Hematopoietic multipotent progenitor cell treated with erythropoietin and hydrocortisone succinate and interleukin-3 and kit ligand, for 17 days (in vitro differentiated cells): ENCODE data around the gene SUMO3.
"Not testable (repeated sequence)": the region's sequence is repeated elsewhere in the genome, so short reads cannot be mapped to it uniquely, and the experiment has no call there.

Experiments used
- DNase-seq: peaks from one replicate; pipeline ENCODE4 v3.0.0-alpha.2; 2015; ENCODE audit warnings: low spot score

SUMO3 gene

GRCh38 chr21:44846485-44847260 is 28.8 kb upstream of the SUMO3 start:
- no peak for DNase-seq

GRCh38 chr21:44846224-44846484 is 28.3 kb upstream of the SUMO3 start:
- DNase-seq, result no peak

DNA sequence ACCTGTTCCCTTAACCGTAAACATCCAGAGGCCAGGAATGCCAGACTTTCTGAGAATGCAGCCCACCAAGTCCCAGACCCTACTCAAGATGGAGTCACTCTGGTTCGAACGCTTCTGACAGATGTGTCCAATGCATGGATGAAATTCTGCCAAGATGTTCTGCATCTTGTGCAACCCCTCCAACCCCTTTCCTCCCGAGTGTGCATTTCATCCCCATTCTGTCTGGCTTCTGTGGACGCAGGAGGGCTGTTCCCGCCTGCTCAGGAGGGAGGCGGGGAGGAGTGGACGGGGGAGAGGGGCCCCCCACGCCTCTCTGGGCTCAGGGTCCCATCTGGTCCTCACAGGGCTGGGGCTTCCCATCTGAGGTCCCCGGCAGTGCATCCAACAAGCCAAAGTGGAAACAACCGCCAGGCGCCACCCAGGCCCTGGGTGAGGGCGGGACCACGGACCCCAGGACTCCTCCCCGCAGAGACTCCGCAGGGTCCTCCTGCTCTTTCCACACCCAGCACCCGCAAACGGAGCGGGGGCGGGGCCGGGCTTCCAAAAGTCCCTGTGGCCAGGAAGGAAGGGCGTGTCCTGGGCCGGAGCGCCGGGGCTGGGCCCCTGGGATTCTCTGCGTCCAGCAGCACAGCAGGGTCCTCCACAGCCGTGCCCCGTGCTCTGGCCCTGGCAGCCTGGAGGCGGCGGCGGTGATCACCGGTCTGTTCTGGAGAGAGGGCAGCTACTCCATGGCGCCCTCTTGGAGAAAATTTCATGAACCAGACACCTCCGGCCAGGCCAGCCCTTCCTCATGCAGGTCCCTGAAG is 27.8 kb upstream of the SUMO3 start:
- peak; percentile 72 for DNase-seq

DNA sequence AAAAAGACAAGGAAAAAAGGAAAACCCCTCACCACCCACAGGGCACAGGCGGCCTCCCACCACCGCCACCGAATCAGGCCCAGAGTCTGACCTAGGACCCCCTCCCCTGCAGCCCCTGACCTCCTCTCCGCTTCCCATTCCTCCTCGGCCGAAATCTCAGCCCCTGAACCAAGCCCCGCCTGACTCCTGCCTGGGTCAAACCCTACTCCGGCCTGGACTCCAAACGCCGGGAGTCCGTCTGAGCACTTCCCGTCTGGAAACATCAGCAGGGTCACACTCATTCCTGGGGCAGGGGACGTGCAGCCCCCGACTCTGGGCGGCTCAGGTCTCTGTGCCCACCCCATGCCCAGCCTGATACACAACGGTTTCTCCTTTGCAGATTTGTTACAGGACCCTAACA is 26.4 kb upstream of the SUMO3 start:
- no peak for DNase-seq

- no peak for DNase-seq
Observed at GRCh38 chr21:44842721-44843445, 25.0 kb upstream of the SUMO3 start.

DNA sequence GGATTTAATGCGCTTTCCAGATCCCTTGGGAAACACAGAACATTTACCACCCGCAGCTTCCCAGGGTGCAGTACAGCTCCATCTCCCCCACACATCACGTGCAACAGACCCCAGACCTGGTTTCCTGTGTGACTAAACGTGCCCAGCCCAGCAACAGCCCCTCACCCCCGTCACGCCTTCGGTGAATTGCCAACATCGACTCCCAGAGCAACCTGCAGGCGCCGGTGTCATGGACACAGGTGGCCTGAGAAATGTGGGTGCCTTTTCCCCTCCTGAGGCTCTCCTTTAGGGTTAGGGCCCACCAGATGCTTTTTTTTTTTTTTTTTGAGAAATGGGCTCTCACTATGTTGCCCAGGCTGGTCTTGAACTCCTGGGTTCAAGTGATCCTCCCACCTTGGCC is 24.2 kb upstream of the SUMO3 start:
- DNase-seq, result no peak

DNA sequence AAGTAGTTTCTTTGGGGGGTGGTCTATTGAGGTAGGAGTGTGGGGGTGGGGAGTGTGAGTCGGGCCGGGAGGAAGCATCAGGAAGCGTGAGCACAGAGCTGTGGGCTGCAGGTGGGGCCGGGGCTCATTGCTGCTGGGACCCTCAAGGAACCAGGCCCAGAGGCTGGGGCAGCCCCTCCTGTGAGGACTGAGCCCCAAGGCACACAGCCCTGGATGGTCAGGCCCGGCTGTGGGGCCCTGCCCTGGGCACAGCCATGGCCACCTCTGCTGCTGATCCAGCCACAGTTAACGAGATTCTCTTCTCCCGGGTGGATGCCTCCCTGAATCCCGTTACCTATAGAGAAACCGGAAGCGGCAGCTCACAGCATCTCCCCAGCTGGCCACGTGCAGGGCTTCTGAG is 22.9 kb upstream of the SUMO3 start:
- DNase-seq, result no peak

- DNase-seq, result no peak
Observed at GRCh38 chr21:44838951-44839350, 21.1 kb upstream of the SUMO3 start.

DNA sequence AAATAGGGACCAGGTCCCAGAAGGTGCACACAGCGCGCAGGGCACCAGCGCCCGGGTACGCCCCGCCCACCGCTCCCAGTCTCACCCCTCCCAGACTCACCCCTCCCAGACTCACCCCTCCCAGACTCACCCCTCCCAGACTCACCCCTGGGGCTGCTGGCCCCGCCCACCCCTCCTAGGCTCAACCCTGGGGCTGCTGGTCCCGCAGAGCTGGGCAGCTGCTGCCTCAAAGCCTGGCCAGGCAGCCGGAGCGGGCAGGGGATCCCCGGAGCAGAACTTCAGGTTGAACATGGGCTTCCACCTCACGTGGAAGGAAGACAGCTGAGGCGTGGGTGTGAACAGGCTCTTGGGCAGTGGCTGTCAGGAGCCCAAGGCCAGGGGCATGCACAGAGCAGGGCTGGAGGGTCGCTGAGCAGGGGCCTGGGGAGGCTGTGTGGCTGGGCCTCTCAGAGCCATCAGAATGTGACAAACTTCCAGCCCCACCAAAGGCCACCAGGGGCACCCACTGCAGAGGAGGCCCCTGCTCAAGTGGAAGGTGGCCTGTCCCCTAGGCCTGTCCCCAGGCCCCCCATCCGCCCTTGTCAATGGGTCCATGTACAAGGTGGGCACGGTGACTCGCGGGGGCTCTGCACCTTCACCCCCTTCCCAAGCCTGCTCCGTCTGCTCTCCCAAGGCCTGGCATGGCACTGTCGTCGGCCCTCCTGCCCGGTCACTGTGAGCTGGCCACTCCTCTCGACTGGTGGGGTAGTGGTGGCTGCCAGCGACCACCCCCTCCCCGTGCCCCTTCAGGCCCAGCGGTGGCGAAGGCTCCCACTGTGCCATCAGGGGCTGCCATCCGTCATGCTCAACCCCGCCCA is 20.4 kb upstream of the SUMO3 start:
- DNase-seq, result no peak

DNA sequence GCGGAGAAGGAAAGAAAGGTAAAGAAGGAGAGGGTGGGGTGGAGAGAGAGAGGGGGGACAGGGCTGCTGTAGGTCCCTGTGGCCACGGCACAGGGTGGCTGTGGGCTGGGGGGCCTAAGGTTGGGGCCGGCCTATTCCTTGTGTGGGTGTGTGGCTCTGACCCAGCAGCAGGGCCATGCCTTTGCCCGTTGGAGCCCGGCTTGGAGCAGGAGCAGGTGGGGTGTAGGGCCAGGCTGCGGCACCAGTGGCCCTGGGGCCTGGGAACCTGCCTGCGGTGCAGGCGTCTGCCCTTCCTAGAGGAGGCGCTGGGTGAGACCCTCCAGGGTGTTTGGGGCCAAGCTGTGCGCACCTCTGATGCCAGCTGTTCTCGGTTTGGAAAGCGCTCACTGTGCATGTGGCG is 19.7 kb upstream of the SUMO3 start:
- DNase-seq, result no peak

DNA sequence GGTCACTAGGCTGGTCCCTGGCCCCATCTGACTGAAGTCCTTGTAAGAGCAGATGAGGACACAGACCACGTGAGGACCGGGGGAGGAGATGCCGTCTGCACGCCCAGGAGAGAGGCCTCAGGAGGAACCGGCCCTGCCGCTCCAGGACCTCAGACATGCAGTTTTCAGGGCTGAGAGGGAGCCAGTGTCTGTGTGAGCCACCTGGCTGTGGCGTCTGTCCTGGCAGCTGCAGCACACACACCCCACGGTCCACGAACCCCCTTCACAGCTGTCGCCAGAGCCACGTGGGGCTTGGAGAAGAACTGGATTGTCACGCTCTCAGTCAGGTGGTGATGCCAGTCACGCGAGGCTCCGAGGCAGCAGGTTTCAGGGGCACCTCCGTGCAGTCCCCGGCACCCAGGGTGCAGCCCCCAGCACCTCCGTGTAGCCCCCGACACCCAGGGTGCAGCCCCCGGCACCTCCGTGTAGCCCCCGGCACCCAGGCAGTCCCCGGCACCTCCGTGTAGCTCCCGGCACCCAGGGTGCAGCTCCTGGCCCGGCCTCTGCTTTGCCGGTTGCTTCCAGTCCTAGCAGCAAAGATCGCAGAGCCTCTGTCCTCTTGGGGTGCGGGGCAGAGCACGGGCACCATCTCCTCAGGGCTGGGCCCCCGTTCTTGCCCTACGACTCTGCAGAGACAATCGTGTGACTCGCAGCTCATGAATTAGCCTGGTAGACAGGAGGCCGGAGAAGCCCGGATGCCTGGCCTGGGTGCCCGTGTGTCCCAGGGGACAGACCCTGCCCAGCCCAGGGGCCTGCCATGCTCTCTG is 19.0 kb upstream of the SUMO3 start:
- no peak for DNase-seq

DNA sequence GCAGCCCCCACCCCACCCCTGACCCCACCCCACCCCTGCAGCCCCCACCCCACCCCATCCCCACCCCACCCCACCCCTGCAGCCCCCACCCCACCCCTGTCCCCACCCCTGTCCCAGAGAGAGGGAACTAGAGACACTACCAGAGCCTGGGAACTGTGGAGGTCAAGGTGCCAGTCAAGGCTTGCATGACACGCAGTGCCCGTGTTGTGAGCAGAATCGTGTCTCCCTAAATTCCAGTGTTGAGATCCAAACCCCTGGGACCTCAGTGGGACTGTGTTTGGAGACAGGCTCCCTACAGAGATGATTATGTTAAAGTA is 18.4 kb upstream of the SUMO3 start:
- DNase-seq, result no peak

- no peak for DNase-seq
Observed at GRCh38 chr21:44835647-44835973, 17.7 kb upstream of the SUMO3 start.

- no peak for DNase-seq
Observed at GRCh38 chr21:44834951-44835646, 17.2 kb upstream of the SUMO3 start.

DNA sequence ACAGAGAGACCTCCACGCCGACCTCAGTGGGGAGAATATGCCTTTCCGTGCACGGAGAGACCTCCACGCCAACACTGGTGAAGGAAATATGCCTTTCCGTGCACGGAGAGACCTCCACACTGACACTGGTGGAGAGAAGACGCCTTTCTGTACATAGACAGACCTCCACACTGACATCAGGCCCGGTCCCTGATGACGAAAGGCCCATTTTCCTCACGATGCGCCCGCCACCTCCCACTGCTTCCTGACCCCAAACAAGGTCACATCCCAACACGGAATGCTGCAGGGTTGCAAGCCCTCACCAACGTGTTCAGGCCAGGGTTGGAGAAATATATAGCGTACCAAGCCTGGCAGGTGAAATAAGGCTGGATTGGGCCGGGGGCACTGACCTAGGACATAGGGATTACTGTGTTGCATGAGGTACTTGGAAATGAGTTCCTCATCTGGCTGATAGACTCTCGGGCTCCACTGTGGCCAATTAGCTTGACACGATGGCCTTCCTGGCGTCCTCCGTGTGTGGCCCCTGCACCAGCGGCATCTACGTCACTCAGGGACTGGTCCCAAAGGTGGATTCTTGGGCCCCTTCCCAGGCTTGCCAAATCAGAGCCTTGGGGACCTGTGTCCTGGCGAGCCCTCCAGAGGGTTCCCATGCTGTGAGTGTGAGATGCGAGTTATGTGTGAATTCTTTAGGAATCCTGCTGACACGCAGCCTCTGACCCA is 16.5 kb upstream of the SUMO3 start:
- no peak for DNase-seq

GRCh38 chr21:44833663-44834062 is 15.8 kb upstream of the SUMO3 start:
- no peak for DNase-seq

DNA sequence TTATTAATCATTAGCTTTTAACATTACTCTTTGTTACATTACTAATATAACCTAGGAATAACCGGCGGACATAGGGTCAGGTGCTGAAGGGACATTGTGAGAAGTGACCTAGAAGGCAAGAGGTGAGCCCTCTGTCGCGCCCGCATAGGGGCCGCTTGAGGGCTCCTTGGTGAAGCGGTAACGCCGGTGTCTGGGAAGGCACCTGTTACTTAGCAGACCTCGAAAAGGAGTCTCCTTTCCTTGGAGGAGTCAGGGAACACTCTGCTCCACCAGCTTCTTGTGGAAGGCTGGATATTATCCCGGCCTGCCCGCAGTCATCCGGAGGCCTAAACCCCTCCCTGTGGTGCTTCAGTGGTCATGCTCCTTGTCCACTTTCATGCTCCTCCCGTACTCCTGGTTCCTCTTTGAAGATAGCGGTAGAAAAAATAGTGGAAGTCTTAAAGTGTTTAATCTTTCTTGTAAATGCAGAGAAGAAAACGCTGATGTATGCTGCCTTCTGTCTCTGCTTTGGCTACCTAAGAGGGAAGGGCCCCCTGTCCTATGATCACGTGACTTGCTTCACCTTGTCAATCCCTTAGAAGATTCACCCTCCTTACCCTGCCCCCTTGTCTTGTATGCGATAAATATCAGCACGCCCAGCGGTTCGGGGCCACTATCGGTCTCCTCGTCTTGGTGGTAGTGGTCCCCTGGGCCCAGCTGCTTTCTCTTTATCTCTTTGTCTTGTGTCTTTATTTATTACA is 14.8 kb upstream of the SUMO3 start:
- not testable (repeated sequence) for DNase-seq

DNA sequence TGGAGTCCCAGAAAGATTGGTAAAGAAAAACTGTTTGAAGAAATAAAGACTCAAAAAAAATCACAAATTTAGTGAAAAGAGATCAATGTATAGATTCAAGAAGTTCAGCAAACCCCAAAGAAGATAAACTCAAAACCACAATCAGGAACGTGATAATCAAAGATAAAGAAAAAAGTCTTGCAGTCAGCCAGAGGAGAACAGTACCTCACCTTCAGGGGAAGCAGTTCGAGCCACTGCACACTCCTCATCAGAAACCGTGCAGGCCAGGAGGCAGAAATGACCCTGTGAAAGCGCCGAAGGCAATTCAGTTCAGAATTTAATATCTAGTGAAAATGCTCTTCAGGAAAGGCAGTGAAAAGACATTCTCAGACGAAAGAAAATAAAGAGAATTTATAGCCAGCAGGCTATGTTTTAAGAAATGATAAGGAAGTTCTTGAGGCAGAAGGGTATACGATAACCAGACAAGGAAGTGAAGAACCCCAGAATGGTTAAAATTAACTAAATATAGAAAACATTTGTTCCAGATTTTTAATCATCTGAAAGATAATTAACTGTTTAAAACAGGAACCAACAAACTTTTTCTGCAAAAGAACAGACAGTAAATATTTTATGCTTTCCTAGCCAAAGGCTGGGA is 13.5 kb upstream of the SUMO3 start:
- DNase-seq, result no peak

DNA sequence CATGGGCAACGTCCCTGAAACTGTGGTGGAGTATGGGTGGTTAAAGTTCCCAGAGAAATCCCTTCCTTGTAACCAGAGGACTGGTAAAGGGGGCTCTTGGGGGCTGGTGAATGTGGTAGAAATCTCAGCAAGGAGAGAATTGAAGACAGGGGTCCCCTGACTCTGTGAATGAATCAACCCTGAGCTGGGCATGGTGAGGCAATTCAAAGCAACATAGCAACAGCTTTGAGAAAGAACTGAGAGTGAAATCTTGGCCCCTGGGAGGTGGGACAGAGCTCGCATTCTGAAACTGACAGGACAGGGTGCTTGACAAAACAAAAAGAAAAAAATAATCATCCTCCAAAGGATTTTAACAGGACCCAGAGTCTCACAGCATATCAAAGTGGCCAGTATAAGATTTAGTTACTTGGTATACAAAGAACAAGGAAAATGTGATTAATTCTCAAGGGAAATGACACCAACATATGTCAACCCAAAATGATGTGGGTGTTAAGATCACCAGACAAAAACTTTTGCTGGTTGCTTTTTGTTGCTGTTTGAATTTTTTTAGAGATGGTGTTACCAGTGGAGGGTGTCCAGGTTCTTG is 11.7 kb upstream of the SUMO3 start:
- no peak for DNase-seq
